GM23338 (cell line): Measurements from ENCODE around the gene ING1. TPM values are rescaled to one million over a fixed set of nuclear protein-coding genes. Genes with fewer than 3 reads are reported as not detected.

Experiments
- ATAC-seq: fragments of 200-7000 bp; cut with Tn5 transposase; 3 replicates; pipeline ENCODE4 v1.9.1; 2020
- DNase-seq: peaks from one replicate; pipeline ENCODE4 v3.0.0-alpha.2; 2015; ENCODE audit warnings: low spot score
- H2AFZ ChIP-seq: fragments of 200-600 bp; sonication (generic); 2 replicates; pipeline ENCODE4 v1.8.0; 2016; ENCODE audit warnings: antibody characterized with exemption, mild to moderate bottlenecking, moderate library complexity
- H3F3A ChIP-seq: fragments of 200-600 bp; sonication (generic); replicated peaks from 2 replicates; pipeline ENCODE4 v1.8.0; 2017; ENCODE audit warnings: antibody characterized with exemption, mixed run types, low read depth
- H3K27ac ChIP-seq: fragments of 200-600 bp; sonication (generic); 2 replicates; pipeline ENCODE4 v1.6.1; 2016; ENCODE audit warnings: low read depth
- H3K27me3 ChIP-seq: fragments of 200-600 bp; sonication (generic); 2 replicates; pipeline ENCODE4 v1.8.0; 2016; ENCODE audit warnings: mild to moderate bottlenecking, mixed run types, moderate library complexity; ENCODE audit not compliant: insufficient read depth
- H3K36me3 ChIP-seq: fragments of 200-600 bp; sonication (generic); 2 replicates; pipeline ENCODE4 v1.8.0; 2016; ENCODE audit warnings: mild to moderate bottlenecking; ENCODE audit not compliant: insufficient read depth
- H3K4me1 ChIP-seq: fragments of 200-600 bp; sonication (generic); 2 replicates; pipeline ENCODE4 v1.8.0; 2016; ENCODE audit warnings: mild to moderate bottlenecking, moderate library complexity; ENCODE audit not compliant: insufficient read depth
- H3K4me2 ChIP-seq: fragments of 200-600 bp; sonication (generic); 2 replicates; pipeline ENCODE4 v1.7.1; 2017; ENCODE audit warnings: mixed run types
- H3K4me3 ChIP-seq: fragments of 200-600 bp; sonication (generic); 2 replicates; pipeline ENCODE4 v1.6.1; 2016; ENCODE audit warnings: mixed run types
- H3K79me2 ChIP-seq: fragments of 200-600 bp; sonication (generic); replicated peaks from 2 replicates; pipeline ENCODE4 v1.8.0; 2017; ENCODE audit warnings: mild to moderate bottlenecking; ENCODE audit not compliant: insufficient read depth
- H3K9me2 ChIP-seq: fragments of 200-600 bp; sonication (generic); 2 replicates; pipeline ENCODE4 v1.8.0; 2017; ENCODE audit not compliant: insufficient read depth
- H4K20me1 ChIP-seq: fragments of 200-600 bp; sonication (generic); replicated peaks from 2 replicates; pipeline ENCODE4 v1.8.0; 2017; ENCODE audit warnings: mild to moderate bottlenecking; ENCODE audit not compliant: insufficient read depth
- H3K27ac Mint-ChIP-seq: 2 replicates; pipeline ENCODE4 v1.8.0; 2020; ENCODE audit warnings: inconsistent platforms, mild to moderate bottlenecking, moderate library complexity, mixed read lengths
- H3K27me3 Mint-ChIP-seq: 3 replicates; pipeline ENCODE4 v1.8.0; 2022; ENCODE audit warnings: low read depth, mild to moderate bottlenecking, moderate library complexity, mixed read lengths, inconsistent platforms; ENCODE audit not compliant: insufficient read depth, poor library complexity
- H3K36me3 Mint-ChIP-seq: 3 replicates; pipeline ENCODE4 v1.8.0; 2021; ENCODE audit warnings: low read depth, mild to moderate bottlenecking, inconsistent platforms, moderate library complexity, mixed read lengths
- H3K4me1 Mint-ChIP-seq: 3 replicates; pipeline ENCODE4 v1.8.0; 2020; ENCODE audit warnings: mild to moderate bottlenecking, inconsistent platforms, mixed read lengths
- H3K4me3 Mint-ChIP-seq: 3 replicates; pipeline ENCODE4 v1.8.0; 2021; ENCODE audit warnings: moderate library complexity, mild to moderate bottlenecking, inconsistent platforms, mixed read lengths
- H3K9me3 Mint-ChIP-seq: 3 replicates; pipeline ENCODE4 v1.8.0; 2020; ENCODE audit warnings: moderate library complexity, mild to moderate bottlenecking, inconsistent platforms, mixed read lengths
- CREB1 ChIP-seq: fragments of 250-450 bp; sonication (Bioruptor Pico); IDR thresholded peaks from 2 replicates; pipeline ENCODE4 v1.5.0; 2020; ENCODE audit warnings: low read depth, mild to moderate bottlenecking, moderate library complexity
- CTCF ChIP-seq, 2 experiments: fragments of 200-600 bp in 1 of 2; sonication (generic) in 1 of 2; conservative IDR thresholded peaks; 2 replicates each; pipeline versions ENCODE4 v1.5.1 to v1.6.1; 2016 to 2017; ENCODE audit warnings: antibody characterized with exemption in 2 of 2, low read depth in 2 of 2, mild to moderate bottlenecking in 2 of 2, moderate library complexity in 1 of 2
- ETS1 ChIP-seq: IDR thresholded peaks from 2 replicates; pipeline ENCODE4 v1.6.1; 2016; ENCODE audit warnings: antibody characterized with exemption
- EZH2 ChIP-seq: fragments of 200-600 bp; sonication (generic); IDR thresholded peaks from one replicate; pipeline ENCODE4 v1.8.0; 2017; ENCODE audit warnings: antibody characterized with exemption, mild to moderate bottlenecking, low read depth; ENCODE audit not compliant: unreplicated experiment
- EZH2phosphoT487 ChIP-seq: fragments of 200-600 bp; sonication (generic); IDR thresholded peaks from one replicate; pipeline ENCODE4 v1.8.1; 2018; ENCODE audit warnings: antibody characterized with exemption; ENCODE audit not compliant: unreplicated experiment
- JUNB ChIP-seq: IDR thresholded peaks from one replicate; pipeline ENCODE4 v1.6.1; 2016; ENCODE audit warnings: antibody characterized with exemption; ENCODE audit not compliant: unreplicated experiment
- NANOG ChIP-seq: IDR thresholded peaks from 2 replicates; pipeline ENCODE4 v1.6.1; 2016; ENCODE audit warnings: antibody characterized with exemption, borderline replicate concordance
- POLR2AphosphoS5 ChIP-seq: IDR thresholded peaks from 2 replicates; pipeline ENCODE4 v1.6.1; 2016; ENCODE audit warnings: antibody characterized with exemption, low read depth
- REST ChIP-seq: IDR thresholded peaks from one replicate; pipeline ENCODE4 v1.6.1; 2018; ENCODE audit warnings: antibody characterized with exemption; ENCODE audit not compliant: unreplicated experiment
- STAT1 ChIP-seq: IDR thresholded peaks from one replicate; pipeline ENCODE4 v1.6.1; 2016; ENCODE audit warnings: antibody characterized with exemption; ENCODE audit not compliant: unreplicated experiment
- ZNF114 ChIP-seq: fragments of 250-450 bp; sonication (Bioruptor Pico); IDR thresholded peaks from 2 replicates; pipeline ENCODE4 v1.5.0; 2020; ENCODE audit warnings: mild to moderate bottlenecking, moderate library complexity
- ZNF331 ChIP-seq: fragments of 250-450 bp; sonication (Bioruptor Pico); IDR thresholded peaks from 2 replicates; pipeline ENCODE4 v1.5.0; 2020; ENCODE audit warnings: low read depth, mild to moderate bottlenecking, moderate library complexity
- ZNF462 ChIP-seq: fragments of 250-450 bp; sonication (Bioruptor Pico); IDR thresholded peaks from 2 replicates; pipeline ENCODE4 v1.5.0; 2020; ENCODE audit warnings: mild to moderate bottlenecking, moderate library complexity
- polyA plus RNA-seq: library from polyadenylated mRNA; unstranded; fragments of >200 nt; fragmentation: Nextera tagmentation; extraction: Ambion mirVana; gene quantifications from 2 replicates; pipeline ENCODE4 v1.2.1, GENCODE V29; 2016
- total RNA-seq: library from RNA; depleted of rRNA; stranded (reverse); fragments of >200 nt; shearing (Covaris generic); gene quantifications from 2 replicates; pipeline ENCODE4 v1.2.3, GENCODE V29; 2014

The ING1 gene
- total and polyA plus RNA-seq, 2 experiments from 2014 or later, result 27.4 to 34.4 TPM

- Mint-ChIP-seq H3K27ac (no peak overlapping the region), H3K36me3 (peaks cover 31% of the 10 kb centered on the region), H3K4me1 (peaks cover 10% of the 10 kb centered on the region; the same call in 2 of the 3 replicates), H3K9me3 (peaks cover 35% of the 10 kb centered on the region), H3K27me3 (peaks cover 2% of the 10 kb centered on the region), H3K4me3 (no peak overlapping the region)
- Histone ChIP-seq H3K4me1 (peaks cover 11% of the 10 kb centered on the region; the same call in 1 of the 2 replicates), H3K27ac (no peak overlapping the region), H3K9me2 (no peaks in the 10 kb centered on the region), H3F3A (no peaks in the 10 kb centered on the region), H3K27me3 (no peaks in the 10 kb centered on the region), H4K20me1 (no peaks in the 10 kb centered on the region), H2AFZ (peak overlapping the region; percentile 45; the same call in 1 of the 2 replicates), H3K4me2 (no peak overlapping the region), H3K79me2 (no peaks in the 10 kb centered on the region), H3K36me3 (peaks cover 7% of the 10 kb centered on the region; the same call in 1 of the 2 replicates), H3K4me3 (no peak overlapping the region)
- ATAC-seq (peak; percentile 54), DNase-seq (peak; percentile 24)
- no peak for TF ChIP-seq ZNF331 (CRISPR knock-in tag)
- no peak for TF ChIP-seq CTCF (conservative IDR thresholded peaks at IDR 0.05; ENCODE audit: low read depth in 2 of 2)
- TF ChIP-seq NANOG, result no peak
- TF ChIP-seq ETS1, result no peak
- no peak for TF ChIP-seq ZNF114 (CRISPR knock-in tag)
- TF ChIP-seq CREB1 (CRISPR knock-in tag), result no peak
- no peak for TF ChIP-seq JUNB
- no peak for TF ChIP-seq STAT1
- no peak for TF ChIP-seq POLR2AphosphoS5
- TF ChIP-seq REST, result no peak
- no peak for TF ChIP-seq EZH2
- TF ChIP-seq EZH2phosphoT487, result no peak
- TF ChIP-seq ZNF462 (CRISPR knock-in tag), result no peak
Measured at GRCh38 chr13:110748271-110748670, 34.8 kb downstream of the ING1 start.
